Colon (tissue), 2 donors: ENCODE data around the gene DTNBP1.

Experiments
- FAIRE-seq: peaks from 2 replicates; lab custom pipeline; 2012; peaks lifted over from hg19 to GRCh38; lab: Jason Lieb, UNC
- donor health status: control.
- donor health status: control.

Gene DTNBP1

DNA sequence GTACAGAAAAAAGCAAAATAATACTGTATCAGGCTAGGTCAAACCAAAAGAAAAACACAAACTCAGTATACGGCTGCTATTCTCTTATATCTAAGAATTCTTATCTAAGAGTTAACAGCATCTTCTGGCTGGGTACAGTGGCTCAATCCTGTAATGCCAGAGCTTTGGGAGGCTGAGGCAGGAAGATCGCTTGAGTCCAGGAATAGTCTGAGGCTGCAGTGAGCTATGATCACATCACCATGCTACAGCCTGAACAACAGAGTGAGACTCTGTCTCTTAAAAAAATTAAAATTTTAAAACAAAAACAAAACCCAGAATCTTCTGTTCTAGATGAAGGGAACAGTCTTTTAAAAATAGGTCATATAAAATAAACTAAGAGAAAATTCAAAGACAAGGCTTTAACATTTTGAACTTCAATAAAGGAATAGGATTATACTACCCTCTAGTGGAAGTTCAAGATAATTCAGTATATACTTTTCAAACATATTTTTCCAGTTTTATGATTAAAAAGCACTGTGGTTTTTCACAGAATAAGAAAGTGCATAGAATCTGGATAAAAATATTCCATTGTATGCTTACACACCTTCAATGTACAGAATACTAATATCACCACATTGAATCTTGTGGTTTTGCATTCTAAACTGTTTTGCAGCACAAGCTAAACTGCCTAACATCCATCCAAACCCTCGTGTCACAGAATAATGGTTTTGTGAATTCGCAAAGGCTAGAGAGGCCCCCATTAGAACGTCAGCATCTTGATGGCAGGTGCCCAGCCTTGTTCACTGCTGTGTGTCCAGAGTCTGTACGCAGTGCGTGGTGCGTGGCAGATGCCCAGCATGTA, 39.3 kb downstream of the DTNBP1 start:
- FAIRE-seq, result peak; percentile 81

DNA sequence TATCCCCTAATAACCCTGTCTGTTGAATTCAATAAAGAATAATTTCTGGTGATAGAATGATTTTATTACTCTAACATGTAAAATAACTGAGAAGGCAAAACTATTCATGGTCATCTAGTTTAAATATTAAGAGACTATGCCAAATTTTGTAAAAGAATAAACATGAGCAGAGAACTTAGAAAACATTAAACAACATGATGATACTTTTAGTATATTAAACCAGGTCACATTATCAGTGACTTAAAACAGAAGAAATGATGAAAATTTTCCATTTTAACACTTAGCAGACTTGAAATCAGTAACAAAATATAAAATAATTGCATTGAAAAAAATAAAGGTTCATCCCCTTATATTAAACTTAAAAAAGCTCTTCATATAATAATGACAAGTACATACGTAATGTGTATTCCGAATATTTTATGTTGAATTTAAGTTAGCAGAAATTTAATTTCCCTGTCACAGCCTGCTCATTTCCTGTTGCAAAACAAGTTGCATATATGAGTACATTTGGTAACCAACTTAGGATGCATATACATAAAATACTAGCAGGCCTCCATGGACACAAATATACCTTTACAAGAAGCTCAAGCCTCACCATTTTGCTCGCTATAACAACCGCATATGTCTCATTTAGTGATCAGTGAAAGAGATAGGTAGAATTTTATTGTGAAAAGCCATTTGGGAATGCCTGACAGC, 40.6 kb downstream of the DTNBP1 start:
- peak; percentile 71 for FAIRE-seq

DNA sequence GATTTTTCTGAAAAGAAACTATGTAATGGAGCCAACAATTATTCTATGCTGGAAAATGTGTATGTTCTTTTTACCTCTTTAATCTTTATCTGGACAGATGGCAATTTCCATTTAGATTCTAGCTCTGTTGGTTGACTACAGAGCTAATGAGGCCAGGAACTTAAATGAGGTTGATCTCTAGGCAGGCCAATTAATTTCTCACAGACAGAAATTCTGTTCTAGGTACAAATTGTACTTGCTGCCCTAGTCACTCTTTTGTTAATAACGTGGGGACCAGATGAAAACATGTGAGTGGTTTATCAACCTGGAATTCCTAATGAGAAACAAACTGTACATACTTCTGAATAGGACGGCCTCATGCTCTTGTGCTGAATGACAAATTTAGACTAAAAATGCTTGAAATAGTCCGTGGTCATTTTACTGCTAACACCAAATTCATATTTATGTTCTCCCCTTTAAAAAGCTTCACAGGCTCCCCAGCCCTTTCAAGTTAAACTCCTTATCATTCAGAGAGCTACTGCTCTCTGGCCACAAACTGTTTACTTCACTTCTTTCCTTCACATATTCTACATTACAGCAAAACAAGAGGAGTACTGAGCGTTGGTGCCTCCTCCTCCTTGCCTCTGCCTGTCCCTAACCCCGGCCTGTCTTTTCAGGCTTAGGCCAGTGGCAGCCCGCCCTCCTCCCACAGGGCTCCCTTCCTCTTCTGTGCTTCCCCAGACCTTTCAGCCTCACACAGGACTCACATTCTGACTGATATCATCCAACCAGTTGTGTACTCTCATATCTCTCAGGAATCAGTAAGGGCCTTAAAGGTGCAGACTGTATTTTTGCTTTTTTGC, 41.4 kb downstream of the DTNBP1 start:
- FAIRE-seq, result no peak

DNA sequence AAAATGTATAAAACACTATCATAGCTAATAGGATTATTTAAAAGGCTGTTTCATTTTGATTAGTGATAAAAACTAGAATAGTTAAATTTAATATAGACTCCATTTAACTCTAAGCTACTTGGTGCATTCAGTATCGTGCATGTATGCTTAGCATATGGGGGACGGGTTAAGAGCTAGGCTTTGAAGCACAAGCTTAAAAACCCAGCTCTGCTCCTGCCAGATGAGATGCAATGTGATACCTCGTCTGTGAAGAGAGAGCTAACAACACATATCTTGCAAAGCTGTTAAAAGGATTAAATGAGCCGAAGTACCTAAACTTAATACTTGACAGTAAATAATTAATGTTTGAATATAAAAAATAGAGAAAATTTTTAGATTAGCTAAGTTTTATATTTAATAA, 42.2 kb downstream of the DTNBP1 start:
- FAIRE-seq, result no peak

DNA sequence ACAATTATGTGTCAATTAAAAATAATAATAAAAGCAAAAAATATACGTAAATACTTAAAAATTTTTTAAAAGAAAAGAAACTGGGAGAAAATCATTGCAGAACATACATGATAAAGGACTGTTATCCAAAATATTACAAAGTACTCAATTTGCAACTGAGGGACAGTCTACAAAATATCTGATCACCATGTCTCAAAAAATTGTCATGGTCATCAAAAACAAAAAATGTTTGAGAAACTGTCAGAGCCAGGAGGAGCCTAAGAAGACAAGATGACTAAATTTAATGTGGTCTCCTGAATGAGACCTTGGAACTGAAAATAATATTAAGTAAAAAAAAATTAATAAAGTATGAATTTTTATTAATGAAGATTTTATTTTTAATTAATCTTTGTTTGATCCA, 43.5 kb downstream of the DTNBP1 start:
- FAIRE-seq, result no peak

DNA sequence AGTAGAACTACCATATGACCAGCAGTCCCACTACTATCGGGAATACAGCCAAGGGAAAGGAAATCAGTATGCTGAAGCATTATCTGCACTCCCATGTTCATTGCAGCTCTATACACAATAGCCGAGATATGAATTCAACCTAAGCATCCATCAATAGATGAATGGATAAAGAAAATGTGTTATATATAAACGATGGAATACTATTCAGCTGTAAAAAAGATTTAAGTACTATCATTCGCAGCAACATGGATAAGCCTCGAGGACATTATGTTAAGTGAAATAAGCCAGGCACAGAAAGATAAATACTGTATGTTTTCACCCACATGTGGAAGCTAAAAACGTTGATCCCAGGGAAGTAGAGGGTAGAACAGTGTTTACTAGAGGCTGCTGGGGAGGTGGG, 44.1 kb downstream of the DTNBP1 start:
- no peak for FAIRE-seq

DNA sequence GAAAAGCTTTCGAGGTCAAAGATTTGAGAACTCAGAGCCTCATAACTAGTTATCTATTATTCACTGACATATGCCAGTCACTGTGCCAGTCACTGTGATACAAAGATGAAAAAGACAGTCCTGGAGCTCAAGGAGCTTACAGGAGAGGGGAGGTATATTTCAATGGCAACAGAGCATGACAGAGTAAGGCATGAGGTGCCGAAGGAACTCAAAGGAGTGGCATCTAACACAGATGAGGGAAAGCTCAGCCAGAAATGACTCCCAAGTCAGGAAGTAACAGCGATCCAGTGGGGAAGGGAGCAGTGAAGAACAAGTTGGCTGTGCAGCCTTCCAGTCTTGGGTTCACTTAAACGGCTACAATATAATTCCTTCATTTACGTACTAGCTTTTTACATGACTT, 46.6 kb downstream of the DTNBP1 start:
- FAIRE-seq, result no peak

DNA sequence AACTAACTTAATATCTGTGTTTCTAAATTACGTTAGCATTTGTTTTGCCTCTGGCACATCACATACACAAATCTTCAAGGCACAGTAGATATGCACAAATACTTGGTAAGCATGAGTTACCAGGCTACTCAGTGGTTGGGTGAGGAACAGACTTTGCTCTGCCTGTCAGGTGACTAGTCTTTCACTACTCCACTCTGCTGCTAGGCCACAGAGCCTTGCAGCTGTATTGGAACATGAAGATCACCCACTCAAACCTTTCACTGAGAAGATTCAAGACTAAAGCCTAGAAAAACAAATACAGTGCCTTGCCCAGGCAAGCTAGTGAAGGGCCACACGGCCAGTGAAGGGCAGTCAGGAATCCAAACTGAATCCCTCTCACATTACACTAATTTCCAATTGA, 47.0 kb downstream of the DTNBP1 start:
- FAIRE-seq, result no peak

DNA sequence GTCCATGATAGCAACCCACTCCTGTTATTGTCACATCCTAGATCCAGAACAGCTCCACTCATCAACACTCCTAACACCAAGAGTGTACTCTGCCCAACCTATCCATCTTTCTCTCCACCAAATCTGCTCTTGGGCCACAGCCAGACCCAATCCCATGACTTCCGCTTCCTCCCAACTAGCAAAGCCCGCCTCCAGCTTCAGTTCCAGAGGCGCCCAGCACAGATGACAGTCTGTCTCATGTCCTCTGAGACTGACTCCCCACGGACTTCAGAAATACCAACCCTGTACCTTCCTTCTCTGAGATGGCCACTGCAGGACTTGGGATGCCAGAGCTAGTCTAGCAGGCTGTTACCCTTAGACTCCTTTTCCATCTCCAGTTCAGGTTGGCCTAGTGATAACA, 48.6 kb downstream of the DTNBP1 start:
- no peak for FAIRE-seq

DNA sequence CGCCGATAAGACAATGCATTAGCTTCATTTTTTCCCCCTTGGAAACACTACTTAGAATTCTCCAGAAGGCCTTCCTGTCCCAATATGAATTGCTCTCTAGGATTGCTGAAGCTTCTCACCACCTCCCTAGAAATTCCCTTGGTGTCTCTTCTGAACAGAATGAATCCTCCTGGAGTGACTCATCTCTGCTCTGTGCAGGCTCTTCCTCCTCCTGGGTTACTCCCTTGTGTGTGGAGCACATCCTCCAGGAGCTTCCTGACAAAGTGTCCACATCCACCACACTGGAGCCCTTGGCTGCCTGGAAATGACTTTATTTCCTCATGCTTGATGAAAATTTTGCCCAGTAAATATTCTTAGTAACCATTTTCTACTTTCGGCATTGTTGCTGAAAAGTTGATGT, 54.4 kb downstream of the DTNBP1 start:
- no peak for FAIRE-seq

DNA sequence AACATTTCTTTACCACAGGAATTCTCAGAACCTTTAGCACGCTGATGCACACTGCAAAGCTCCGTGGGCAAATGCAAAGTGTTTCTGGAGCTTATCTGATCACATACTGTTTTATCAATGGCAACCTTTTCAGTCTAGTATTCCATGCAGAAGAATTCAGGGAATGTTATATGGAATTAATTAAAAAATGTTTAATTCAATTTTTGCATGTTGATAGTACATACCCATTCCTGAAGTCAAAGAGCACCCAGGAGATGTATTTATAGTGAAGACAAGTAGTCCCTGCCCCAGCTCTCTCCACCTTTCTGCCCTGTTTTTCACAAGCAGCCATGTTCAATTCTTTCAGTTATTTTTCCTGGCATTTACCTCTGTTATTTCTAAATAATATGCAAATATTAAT, 55.2 kb downstream of the DTNBP1 start:
- no peak for FAIRE-seq

DNA sequence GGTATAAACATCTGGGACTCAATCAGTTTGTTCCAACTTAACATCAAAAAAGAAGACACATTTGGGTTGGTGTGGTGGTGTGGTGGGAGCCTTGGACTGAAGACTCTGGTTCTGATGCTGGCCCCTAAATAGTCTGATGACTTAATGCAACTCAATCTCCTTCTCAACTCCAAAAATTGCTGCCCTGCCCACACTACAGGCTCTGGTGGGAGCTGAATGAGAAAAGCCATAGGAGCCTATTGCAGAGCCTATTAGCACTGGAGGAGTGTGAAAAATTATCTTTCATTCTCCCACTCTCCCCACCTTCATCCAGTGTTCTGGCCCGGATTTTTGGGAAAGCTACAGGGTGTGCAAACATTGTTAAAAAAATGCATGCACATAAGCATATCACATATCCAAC, 56.5 kb downstream of the DTNBP1 start:
- no peak for FAIRE-seq

DNA sequence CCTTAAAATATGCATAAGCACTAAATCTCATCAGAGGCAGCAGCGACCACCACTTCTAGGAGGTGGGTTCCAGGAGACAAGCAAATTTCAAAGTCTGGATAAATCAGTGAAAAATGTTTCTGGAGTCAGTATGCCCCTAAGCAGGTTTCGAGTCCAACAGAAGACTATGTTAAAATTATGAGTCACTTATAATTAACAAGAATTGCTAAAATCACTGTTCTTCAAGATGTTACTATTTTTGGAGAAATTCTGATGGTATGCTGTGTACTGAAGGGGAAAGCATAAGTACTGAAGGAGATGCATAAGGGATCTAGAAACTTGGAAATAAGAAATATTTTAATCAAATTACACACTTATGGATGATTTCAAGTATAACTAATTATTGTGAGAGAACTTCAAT, 58.0 kb downstream of the DTNBP1 start:
- FAIRE-seq, result no peak

DNA sequence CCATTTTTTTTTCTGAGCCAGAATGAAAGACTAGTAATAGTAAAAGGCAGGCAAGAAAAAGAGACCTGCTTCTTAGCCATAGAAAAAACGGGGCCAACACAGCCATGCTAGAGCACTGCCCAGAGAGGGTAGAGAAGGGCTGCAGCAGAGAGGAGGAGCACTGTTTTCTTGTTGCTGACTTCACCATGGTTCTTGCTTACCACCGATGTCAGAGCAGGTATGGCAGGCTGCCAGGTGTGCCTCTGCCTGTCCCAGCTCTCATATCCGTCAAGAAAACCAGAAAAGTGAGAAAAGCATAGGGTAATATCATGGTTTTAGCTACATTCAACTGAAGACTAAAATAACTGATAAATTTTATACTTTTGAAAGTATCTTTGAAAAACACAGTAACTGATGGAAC, 60.7 kb downstream of the DTNBP1 start:
- no peak for FAIRE-seq

DNA sequence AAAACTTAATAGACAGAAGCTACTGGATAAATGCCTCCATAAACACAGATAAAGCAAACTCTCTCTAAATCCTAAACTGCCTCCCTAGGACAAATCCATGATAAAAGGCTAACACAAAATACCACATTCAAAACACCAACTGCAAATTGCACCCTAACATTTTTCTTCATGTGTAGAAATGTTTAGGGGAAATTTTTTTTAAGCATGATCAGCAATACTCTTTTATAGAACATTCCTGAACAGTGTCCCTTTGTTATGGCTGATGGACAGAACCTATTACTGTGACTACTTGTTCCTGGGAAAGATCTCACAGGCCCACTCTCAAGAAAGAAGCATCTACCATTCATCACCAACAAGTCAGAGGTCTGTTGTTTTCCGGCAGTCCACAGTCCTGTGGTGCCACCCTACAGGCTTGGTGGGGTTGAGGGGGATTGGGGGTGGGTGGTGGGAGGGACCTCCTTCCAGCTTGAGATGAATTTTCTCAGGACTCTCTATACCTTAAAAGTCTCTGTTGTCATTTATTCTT, 64.5 kb downstream of the DTNBP1 start:
- no peak for FAIRE-seq

DNA sequence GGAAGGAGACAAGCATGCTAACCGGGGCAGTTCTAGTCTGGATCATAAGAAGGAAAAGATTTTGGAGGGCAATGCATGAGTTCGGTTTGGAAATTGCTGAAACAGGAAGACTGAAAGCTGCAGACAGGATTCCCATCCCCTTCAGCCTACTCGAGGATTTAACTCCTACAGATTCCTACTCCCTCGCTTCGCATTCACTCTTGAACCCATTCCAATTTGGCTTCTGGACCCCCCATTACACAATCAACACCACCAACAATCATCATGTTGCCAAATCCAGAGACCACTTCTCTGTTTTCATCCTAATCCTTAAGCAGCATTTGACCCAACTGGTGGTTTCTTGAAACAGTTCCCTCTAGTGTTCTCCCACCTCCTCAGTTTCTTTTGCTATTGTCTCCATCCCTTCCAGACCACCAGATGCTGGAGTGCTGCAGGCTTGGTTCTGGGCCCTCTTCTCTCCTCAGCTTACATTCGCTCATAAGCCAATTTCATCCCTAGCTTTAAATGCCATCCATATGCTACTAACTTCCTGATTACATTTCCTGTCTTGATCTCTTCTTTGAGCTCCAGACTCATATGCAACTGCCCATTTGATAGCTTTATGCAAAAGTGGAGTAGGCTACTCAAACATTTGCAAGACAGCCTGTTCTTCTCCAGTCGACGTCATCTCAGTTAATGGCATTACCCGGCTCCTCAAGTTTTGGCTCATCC, 66.5 kb downstream of the DTNBP1 start:
- no peak for FAIRE-seq

DNA sequence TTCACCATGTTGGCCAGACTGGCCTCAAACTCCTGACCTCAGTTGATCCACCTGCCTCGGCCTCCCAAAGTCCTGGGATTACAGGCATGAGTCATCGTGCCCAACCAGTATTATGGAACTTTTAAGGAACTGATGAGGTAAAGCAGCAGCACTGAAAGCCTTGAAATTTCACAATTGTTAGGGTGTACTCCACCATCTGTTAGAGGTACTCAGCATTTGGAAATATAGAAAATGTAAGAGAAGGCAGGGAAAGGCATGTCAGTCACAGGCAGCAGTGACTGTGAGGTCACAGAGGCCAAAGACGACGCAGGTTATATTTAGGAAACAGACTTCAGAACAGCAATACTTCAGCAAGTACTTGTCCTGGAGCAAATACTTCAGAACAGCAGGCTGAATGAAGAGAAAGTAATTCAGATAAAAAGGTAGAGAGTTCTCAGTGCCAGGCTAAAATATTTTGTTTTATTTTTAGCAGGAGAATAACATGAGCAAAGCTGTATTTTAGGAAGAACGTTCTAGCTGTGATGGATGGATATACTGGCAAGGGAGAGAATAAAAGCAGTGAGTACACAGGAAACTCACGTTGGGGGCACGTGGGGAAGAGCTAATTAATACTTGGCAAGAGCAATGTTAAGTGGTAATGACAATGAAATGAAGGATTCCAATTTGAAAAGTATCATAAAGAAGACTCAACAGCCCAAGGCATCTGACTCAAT, 67.2 kb downstream of the DTNBP1 start:
- no peak for FAIRE-seq

DNA sequence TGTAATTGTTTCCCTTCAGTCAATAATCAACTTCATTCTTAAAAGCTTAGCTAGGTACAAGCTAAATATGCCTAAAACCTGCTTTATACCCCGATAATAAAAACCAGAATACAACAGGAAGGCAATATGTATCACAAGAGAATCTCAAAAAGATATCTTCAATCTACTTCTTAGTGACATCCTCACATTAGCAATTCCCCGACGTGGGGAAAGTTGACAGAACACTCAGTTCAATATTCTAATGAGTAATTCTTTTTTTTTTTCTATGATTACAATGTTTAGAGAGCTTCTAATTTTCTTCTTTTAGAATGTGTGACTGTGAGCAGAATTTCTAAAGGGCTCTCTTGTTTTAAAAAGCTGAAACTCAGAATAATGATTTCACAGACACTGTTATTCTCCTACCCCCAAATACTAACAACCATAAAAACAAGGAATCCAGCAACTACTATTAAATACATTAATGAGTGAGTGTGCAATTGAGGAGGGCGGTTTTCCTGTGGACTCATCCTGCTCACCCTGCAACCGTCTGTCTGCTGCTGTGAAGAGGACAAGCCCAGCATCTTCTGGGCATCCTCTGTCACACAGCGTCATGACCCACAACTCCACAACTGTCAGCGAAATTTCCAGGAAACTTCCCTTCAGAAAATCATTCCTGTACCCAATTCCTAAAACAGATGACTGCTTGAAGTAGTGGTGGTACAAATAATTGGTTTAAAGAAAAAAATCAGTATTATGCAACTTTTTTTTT, 68.1 kb downstream of the DTNBP1 start:
- FAIRE-seq, result no peak

DNA sequence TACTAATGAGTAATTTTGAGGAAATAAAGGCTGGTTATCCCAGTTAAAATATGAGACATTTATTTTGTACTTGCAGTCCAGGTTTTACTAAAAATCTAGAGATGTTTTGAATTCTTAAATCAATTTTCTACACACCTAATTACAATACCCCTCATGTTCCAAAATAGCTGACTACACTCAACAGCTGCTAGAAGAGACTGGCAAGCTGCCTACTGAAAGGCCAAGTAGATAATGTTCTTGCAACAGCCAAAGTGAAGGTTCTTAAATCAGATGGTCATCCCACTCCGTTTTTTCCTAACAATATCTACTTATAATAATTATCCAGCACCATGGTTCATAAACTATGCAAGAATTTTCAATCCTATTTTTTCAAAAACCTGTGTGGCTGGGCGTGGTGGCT, 69.0 kb downstream of the DTNBP1 start:
- FAIRE-seq, result no peak

DNA sequence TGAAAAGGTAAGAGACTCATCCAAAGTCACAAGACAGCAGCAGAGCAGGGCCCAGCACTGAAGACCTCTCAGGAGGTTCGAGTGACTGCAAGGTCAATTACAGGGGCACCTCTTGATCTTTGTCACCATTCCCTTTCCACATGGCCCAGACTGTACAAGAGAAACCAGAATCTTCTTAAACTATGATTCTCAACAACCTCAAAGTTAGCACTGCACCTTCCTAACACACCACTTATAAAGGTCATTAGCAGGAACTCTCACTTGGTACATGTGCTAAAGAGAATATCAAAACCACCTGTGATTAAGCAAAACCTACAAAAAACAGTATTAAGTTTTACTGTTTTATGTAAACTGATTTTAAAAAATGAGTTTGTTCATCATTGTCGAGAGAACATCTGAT, 70.2 kb downstream of the DTNBP1 start:
- no peak for FAIRE-seq
